Myocyte (in vitro differentiated cells): ENCODE data around the gene DPH2. TPM values are rescaled to one million over a fixed set of nuclear protein-coding genes. Genes with fewer than 3 reads are reported as not detected.

ENCODE experiments used
- DNase-seq: peaks from one replicate; pipeline ENCODE4 v3.0.0-alpha.2; 2012; ENCODE audit warnings: low read depth
- polyA plus RNA-seq: library from polyadenylated mRNA; unstranded; fragments of >200 nt; gene quantifications from one replicate; pipeline ENCODE4 v1.2.1, GENCODE V29; 2012; ENCODE audit warnings: missing spikeins
- total RNA-seq: library from RNA; depleted of rRNA; stranded (reverse); fragments of >200 nt; gene quantifications from 2 replicates; pipeline ENCODE4 v1.2.3, GENCODE V29; 2014

The DPH2 gene, protein sequence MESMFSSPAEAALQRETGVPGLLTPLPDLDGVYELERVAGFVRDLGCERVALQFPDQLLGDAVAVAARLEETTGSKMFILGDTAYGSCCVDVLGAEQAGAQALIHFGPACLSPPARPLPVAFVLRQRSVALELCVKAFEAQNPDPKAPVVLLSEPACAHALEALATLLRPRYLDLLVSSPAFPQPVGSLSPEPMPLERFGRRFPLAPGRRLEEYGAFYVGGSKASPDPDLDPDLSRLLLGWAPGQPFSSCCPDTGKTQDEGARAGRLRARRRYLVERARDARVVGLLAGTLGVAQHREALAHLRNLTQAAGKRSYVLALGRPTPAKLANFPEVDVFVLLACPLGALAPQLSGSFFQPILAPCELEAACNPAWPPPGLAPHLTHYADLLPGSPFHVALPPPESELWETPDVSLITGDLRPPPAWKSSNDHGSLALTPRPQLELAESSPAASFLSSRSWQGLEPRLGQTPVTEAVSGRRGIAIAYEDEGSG
- total RNA-seq, result 34.2 and 36.3 TPM in 2 replicates
- 28.5 TPM for polyA plus RNA-seq

DNA sequence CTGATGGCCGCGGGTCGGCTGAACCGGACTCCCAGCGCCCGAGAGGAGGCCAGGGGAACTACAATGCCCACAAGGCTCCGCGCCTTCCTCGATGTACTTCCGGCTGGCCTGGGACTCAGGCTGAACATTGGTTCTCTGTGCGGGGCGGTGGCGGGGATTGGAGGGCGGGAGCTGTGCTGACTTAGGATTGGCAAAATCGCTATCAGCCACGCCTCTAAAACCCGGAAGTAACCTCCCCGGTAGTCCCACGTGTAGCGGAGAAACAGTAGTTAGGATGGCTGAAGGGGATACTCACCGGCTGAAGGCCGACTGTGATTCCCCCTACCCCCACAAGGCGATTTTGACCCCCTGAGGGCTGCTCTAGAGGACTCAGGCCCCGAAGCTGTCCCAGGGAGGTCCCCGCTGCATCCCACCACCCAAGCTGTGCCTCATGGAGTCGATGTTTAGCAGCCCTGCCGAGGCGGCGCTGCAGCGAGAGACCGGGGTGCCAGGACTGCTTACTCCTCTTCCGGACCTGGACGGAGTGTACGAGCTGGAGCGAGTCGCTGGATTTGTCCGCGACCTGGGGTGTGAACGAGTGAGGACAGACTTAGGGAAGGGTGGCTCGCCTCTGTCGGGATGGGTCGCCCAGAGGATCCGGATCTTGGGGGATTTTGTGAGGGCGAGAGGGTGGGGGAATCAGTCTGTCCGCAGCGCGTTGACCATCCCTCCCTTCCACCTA is at the start of gene DPH2:
Gene DPH2 (plus strand): TSS at position 265 of the 721 bp plus-strand sequence. CDS start 166 bp downstream, at position 431.
- DNase-seq, result peak; percentile 97

DNA sequence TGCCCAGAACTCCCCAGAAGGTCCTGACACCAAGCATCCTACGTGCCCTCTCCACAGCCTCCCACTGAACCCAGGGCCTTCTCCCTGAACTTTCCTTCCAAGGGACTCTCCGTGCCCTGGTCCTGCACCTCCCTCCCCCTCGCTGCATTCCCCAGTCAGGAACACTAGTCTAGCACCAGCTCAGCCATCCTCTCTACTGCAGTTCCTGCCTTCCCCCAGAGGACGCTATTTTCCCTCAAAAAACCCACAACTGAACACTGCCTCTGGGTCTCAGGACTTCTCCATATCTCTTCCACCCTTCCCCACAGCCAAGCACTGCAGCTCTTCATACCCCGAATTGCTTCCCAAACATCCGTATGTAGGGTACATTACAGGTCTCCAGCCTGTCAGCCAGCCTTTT is 48.8 kb upstream of the DPH2 start:
- DNase-seq, result no peak

DNA sequence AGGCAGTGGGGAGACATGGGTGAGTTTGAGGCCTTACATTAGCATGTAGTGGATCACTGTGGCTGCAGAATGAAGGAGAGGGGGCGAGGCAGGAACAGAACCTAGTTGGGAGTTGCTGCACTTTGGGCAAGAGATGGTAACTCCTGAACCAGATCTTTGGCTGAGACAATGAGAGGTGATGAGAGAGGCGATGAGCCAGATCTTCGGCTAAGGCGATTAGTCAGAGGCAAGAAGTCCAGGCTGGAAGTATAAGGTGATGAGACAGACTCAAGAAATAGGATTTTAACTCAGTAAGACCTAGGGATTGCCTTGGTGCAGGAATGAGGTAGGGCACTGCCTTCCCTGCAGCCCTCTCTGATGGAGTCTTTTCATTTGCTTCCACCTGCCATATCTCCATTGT is 45.3 kb upstream of the DPH2 start:
- DNase-seq, result no peak

DNA sequence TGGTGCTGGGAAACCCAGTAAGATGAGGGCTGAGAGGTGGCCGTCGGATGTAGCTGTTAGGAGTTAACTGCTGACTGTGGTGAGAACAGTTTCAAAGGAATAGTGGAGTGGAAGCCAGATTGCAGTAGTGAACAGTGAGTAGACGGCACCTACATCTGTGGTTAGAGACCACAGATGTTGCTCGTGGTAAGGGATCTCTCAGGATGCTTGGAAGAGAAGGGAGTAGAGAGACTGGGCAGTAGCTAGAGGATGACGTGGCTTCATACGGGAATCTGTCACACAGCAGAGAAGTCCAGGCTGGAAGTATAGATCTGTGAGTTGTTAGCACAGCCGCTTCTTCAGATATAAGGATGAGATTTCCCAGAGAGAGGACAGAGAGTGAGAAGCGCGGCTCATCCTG is 44.0 kb upstream of the DPH2 start:
- no peak for DNase-seq

DNA sequence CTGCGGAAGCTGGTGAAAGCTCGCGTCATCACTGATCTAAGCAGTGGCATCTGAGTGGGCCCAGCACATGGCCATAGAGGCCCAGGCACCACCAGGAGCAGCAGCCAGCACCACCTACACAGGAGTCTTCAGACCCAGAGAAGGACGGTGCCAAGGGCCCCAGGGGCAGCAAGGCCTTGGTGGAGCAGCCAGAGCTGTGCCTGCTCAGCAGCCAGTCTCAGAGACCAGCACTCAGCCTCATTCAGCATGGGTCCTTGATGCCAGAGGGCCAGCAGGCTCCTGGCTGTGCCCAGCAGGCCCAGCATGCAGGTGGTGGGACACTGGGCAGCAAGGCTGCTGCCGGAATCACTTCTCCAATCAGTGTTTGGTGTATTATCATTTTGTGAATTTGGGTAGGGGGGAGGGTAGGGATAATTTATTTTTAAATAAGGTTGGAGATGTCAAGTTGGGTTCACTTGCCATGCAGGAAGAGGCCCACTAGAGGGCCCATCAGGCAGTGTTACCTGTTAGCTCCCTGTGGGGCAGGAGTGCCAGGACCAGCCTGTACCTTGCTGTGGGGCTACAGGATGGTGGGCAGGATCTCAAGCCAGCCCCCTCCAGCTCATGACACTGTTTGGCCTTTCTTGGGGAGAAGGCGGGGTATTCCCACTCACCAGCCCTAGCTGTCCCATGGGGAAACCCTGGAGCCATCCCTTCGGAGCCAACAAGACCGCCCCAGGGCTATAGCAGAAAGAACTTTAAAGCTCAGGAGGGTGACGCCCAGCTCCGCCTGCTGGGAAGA is 39.5 kb upstream of the DPH2 start:
- no peak for DNase-seq

DNA sequence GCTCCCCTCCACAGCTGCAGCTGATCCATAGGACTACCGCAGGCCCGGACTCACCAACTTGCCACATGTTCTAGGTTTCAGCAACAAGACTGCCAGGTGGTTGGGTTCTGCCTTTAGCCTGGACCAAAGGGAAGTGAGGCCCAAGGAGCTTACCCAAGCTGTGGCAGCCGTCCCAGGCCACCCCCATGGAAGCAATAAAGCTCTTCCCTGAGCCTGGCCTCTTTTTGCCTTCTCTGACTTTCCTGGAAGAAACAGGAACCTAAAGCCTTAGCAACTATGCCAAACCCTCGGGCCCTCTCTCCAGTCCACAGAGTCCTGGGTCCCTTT is 38.9 kb upstream of the DPH2 start:
- no peak for DNase-seq

DNA sequence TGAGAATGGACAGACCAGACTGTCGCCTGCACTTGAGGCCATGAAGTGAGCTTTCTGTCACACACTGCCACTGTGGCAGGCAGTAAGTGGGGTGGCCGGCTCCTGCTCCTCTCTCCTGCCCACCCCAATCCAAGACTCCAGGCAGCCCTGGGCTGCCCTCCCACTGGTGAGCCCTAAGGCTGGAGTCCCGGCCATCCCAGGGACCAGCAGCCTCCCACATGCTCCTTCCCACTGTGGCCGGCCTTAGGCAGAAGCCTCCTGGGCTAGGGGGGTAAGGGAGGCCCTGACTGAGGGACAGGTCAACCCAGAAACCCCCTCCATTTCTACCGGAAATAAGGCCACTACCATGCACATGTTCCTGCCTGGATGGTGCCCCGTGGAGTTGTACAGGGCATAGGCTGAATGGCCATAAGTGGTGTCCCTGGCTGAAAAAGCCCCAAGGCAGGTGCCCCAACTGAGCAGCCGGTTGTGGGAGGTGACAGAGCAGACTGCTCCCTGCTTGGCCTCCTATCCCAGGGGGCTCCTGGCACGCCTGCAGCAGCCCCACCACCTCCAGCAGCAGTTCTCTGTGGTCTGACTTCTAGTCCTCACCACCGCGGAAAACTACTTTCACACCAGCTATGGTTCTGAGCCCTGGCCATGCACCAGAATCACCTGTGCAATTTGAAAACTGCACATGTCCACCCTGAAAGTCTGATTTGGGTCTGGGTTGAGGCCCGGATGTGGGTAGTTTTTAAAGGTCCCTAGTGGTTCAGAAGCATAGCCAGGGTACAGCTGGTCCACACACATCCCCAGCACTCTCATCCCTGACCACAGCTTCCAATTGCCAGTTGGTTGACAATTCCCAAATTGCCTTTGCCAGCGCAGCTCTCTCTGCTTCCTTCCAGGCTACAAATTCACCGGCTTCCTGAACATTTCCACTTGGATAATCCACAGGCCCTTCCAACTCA is 37.8 kb upstream of the DPH2 start:
- peak; percentile 81 for DNase-seq

DNA sequence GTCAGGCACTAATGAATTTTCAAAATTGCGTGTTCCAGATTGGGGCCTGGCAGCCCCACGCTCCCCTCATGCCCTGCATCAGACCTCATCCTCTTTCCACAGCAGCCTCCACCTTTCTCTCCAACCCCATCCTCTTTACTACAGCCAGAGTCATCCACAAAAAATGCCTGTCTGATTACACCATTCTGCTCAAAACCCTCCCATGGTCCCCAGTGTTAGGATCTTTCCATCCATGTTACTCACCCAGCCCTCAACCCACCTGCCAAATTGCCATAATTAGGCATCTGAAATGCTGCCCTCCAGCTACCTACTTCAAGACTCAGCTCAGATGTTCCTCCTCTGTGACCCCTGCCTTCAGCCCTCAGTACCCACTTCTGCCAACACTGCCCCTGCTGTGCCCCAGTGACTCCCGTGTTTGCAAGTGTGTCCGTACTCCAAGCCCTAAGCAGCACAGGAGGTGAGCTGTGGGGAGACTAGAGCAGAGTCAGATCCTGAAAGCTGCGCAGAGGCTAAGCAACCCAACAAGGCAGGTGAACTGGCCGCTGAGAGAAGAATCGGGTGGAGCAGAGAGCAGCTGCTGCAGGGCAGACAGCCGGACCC is 36.9 kb upstream of the DPH2 start:
- DNase-seq, result no peak

DNA sequence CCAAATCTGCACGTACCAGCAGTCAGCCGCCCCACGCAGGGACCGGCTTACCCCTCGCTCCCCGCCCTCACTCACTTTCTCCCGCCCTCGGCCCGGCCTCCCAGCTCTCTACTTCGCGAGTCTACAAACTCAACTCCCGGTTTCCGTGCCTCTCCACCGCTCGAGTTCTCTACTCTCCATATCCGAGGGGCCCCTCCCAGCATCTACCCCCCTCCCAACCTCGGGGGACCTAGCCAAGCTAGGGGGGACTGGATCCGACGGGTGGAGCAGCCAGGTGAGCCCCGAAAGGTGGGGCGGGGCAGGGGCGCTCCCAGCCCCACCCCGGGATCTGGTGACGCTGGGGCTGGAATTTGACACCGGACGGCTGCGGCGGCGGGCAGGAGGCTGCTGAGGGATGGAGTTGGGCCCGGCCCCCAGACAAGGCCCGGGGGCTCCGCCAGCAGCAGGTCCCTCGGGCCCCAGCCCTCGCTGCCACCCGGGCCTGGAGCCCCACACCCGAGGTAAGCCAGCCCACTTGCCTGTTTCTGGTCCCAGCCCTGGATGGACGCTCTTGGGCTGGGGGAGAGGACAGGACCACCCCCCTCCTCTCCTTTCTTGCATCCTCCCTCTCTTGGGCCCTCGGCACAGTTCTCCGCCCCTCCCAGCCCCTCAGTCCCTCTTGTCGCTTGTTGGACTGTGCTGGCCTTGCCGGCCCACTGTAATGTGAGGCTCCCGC is 36.3 kb upstream of the DPH2 start, which contains the start of gene ARTN:
Gene ARTN (plus strand): TSS at position 416 of the 715 bp plus-strand sequence. CDS start 1,856 bp downstream, outside the sequence.
- DNase-seq, result peak; percentile 43

DNA sequence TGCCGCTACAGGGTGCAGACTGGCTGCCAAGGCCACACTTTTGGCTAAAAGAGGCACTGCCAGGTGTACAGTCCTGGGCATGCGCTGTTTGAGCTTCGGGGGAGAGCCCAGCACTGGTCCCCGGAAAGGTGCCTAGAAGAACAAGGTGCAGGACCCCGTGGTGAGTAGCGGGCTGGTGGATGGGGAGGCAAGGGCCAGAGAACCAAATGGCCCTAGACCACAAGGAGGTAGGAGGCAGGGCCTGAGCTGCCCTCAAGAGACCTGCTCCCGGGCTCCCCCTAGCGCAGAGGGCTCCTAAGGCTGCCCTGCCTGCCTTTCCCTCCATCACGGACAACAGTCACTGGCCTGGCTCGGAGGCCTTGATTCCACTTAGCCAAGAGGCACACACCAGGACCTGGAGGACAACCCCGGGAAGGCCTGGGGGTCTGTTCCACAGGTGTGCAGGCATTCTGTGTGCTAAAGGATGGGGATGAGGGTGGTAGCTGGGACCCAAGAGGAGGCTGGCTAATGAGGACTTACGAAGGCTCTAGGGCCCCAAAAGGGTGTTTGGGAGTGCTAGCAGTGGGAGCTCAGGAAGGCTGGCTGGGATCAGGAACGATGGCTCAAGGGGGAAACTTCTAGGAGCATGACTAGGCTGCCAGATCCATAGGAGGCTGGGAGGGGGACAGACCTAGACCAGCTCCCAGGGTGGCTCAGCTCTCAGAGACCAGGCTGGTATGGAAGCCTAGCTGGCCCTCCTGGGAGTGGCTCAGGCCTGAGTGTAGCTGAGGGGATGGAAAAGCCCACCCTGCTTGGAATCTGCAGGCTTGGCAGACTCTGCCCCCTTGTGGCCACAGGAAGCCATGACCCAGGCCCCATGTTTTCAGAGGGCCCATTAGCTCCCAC is 35.5 kb upstream of the DPH2 start:
- DNase-seq, result peak; percentile 67

DNA sequence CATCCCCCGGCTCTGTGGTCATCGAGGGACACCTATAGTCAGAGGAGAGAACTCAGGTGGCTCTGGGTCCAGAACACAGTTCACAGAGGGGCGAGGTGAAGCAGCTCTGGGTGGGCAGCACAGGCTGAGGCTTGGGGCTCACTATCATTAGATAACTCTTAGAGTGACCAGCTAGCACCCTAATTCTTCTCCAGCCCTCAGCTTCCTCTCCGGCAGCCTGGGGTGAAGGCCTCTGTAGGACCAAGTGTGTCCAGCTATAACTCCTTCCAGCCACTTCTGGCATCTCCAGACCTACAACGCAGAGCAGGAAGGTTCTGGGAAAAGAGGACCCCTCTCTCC is 34.9 kb upstream of the DPH2 start:
- DNase-seq, result no peak

DNA sequence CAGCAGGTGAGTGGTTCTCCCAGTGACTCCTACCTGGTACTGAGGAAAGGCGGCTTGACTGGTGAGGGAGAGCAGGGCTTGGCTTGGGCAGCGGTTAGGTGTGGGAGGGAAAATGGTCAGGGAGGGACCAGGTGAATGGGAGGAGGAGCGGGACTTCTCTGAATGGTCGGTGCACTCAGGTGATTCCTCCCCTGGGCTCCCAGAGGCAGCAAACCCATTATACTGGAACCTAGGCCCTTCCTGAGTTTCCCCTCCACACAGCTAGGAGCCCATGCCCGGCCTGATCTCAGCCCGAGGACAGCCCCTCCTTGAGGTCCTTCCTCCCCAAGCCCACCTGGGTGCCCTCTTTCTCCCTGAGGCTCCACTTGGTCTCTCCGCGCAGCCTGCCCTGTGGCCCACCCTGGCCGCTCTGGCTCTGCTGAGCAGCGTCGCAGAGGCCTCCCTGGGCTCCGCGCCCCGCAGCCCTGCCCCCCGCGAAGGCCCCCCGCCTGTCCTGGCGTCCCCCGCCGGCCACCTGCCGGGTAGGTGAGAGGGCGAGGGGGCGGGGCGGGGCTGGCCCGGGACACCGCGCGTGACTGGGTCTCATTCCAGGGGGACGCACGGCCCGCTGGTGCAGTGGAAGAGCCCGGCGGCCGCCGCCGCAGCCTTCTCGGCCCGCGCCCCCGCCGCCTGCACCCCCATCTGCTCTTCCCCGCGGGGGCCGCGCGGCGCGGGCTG is 33.9 kb upstream of the DPH2 start:
- DNase-seq, result no peak

DNA sequence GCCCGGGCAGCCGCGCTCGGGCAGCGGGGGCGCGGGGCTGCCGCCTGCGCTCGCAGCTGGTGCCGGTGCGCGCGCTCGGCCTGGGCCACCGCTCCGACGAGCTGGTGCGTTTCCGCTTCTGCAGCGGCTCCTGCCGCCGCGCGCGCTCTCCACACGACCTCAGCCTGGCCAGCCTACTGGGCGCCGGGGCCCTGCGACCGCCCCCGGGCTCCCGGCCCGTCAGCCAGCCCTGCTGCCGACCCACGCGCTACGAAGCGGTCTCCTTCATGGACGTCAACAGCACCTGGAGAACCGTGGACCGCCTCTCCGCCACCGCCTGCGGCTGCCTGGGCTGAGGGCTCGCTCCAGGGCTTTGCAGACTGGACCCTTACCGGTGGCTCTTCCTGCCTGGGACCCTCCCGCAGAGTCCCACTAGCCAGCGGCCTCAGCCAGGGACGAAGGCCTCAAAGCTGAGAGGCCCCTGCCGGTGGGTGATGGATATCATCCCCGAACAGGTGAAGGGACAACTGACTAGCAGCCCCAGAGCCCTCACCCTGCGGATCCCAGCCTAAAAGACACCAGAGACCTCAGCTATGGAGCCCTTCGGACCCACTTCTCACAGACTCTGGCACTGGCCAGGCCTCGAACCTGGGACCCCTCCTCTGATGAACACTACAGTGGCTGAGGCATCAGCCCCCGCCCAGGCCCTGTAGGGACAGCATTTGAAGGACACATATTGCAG is 33.2 kb upstream of the DPH2 start:
- peak; percentile 6 for DNase-seq

DNA sequence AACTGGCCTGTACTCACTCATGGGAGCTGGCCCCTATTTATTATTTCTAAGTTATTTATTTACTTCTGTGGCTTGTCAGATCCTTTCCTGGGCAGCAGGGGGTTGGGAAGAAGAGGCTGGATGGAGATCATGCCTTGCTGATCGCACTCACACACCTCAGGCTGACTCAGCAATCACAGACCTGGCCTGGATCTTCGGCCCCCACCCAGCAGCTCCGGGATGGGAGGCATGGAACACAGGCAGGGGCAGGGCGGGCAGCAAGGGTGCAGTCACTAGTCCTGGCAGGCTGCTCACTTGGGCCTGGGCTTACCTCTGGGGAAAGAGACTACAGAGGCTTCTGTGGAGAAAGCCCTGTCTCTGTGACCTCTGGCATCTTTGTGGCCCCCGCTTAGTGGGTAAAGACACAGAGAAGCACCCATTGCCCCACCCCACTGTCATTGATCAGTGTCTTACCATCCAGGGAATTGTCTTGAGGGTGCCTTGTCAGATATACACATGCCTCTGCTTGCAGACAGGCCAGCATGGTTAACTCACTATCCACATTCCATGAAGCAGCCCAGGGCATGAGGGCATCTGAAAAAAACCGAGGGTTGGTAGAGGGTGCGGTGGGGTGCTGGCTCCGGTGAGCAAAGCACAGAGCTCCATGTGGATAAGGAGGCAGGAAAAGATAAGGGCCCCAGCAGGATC is 32.5 kb upstream of the DPH2 start:
- no peak for DNase-seq

DNA sequence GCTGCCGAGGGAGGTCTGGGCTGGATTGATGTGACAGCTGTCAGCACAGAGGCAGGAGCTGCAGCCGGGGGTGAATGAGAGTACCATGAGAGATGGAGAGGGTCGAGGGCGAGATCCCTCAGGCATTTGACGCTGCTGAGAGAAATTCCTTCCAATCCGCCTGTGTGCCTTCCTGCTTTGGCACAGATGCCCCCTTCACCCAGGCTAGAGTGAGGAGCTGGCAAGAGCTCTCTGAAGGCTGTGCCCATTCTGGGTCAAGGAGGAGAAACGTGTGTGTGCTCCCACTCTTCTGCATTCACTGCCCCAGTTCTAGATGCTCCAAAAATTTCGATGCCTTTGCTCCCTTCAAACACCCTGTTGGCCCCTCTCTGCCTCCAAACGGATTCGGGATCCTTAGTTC is 31.4 kb upstream of the DPH2 start:
- DNase-seq, result no peak

DNA sequence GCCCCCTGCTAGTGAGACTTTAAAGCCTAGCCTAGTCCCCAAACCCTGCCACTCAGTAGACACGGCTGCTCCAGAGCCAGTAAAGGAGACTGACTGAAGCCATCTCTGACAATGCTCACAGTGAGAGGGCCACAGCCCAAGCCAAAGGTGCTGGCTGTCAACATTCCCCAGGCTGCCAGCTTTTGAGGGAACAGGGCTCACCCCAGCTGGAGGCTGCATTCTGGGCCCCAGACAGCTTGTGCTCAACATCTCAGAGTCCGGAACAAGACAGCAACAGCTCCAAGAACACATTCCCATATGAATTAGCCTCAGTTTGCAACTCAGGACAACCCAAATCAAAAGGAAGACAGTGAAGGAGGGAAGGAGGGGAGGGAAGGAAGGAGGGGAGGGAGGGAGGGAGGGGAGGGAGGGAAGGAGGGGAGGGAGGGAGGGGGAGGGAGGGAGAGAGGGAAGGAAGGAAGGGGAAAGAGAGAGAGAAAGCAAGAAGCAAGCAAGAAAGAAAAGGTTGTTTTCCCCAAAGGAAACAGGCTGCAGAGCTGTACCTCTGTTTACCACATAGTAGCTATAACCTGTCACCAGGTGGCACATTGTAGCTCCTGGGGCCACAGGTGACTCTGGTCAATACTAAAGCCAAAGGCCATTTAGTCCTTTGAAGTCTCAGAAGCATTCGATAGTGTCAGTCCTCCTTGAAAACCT is 30.8 kb upstream of the DPH2 start:
- no peak for DNase-seq
